Activated T-cell treated with anti-CD3 and anti-CD28 coated beads for 4 hours (primary cell): ENCODE results near the gene USF3.

ENCODE experiments used
- DNase-seq: peaks from one replicate; pipeline ENCODE4 v3.0.0-alpha.2; 2020

The USF3 gene

GRCh38 chr3:113695786-113696645 lies at the start of gene USF3:
TSS of gene USF3 (minus strand) at chr3:113696642. CDS start at chr3:113674878, 21,764 bp downstream.
- peak; percentile 75 for DNase-seq

- DNase-seq = peak; percentile 92
These were observed 49.5 kb upstream of the USF3 start, which contains the start of gene NAA50 for GRCh38 chr3:113745756-113746547. TSS of gene NAA50 (minus strand) at chr3:113746249. CDS start at chr3:113745949, 300 bp downstream.

GRCh38 chr3:113744941-113745755 lies 48.7 kb upstream of the USF3 start:
- peak; percentile 69 for DNase-seq

- no peak for DNase-seq
These were observed 46.7 kb upstream of the USF3 start for GRCh38 chr3:113743006-113743630.

GRCh38 chr3:113741620-113742019 lies 45.2 kb upstream of the USF3 start:
- no peak for DNase-seq

- DNase-seq = no peak
These were observed 44.6 kb upstream of the USF3 start for GRCh38 chr3:113741086-113741485.

- no peak for DNase-seq
These were observed 40.2 kb upstream of the USF3 start for GRCh38 chr3:113736548-113737089.

- no peak for DNase-seq
These were observed 35.3 kb upstream of the USF3 start for GRCh38 chr3:113731694-113732093.

- no peak for DNase-seq
These were observed 34.1 kb upstream of the USF3 start for GRCh38 chr3:113730550-113730949.

- DNase-seq = no peak
These were observed 32.2 kb upstream of the USF3 start for GRCh38 chr3:113728661-113729060.

- DNase-seq = no peak
These were observed 25.2 kb upstream of the USF3 start for GRCh38 chr3:113721636-113722035.

GRCh38 chr3:113719758-113720157 lies 23.3 kb upstream of the USF3 start:
- DNase-seq = no peak

GRCh38 chr3:113719294-113719693 lies 22.9 kb upstream of the USF3 start:
- no peak for DNase-seq

GRCh38 chr3:113717818-113718217 lies 21.4 kb upstream of the USF3 start:
- DNase-seq = no peak

GRCh38 chr3:113717308-113717707 lies 20.9 kb upstream of the USF3 start:
- no peak for DNase-seq

- no peak for DNase-seq
These were observed 18.3 kb upstream of the USF3 start for GRCh38 chr3:113714702-113715101.

- DNase-seq = no peak
These were observed 15.7 kb upstream of the USF3 start for GRCh38 chr3:113712129-113712528.

GRCh38 chr3:113707835-113708234 lies 11.4 kb upstream of the USF3 start:
- no peak for DNase-seq

- no peak for DNase-seq
These were observed 2.5 kb upstream of the USF3 start for GRCh38 chr3:113698956-113699355.

GRCh38 chr3:113698213-113698742 lies 1.8 kb upstream of the USF3 start:
- DNase-seq = no peak

- no peak for DNase-seq
These were observed 1.2 kb upstream of the USF3 start for GRCh38 chr3:113697500-113698090.
